Kidney epithelial cell (primary cell): ENCODE data around the gene NDUFS4. TPM values are rescaled to one million over a fixed set of nuclear protein-coding genes. Genes with fewer than 3 reads are reported as not detected.
"Not testable (repeated sequence)": the region's sequence is repeated elsewhere in the genome, so short reads cannot be mapped to it uniquely, and the experiment has no call there.

Source experiments
- DNase-seq: peaks from one replicate; pipeline ENCODE4 v3.0.0-alpha.2; 2010; ENCODE audit warnings: low read depth
- H3K27me3 ChIP-seq: 2 replicates; pipeline ENCODE4 v1.6.0; 2011; ENCODE audit warnings: low read length; ENCODE audit not compliant: control insufficient read depth, insufficient read depth
- H3K36me3 ChIP-seq: 2 replicates; pipeline ENCODE4 v1.5.1; 2011; ENCODE audit warnings: low read length; ENCODE audit not compliant: control insufficient read depth, insufficient read depth
- H3K4me3 ChIP-seq: 2 replicates; pipeline ENCODE4 v1.5.1; 2011; ENCODE audit warnings: low read depth, mild to moderate bottlenecking, control low read depth, low read length
- CTCF ChIP-seq: IDR thresholded peaks from 2 replicates; pipeline ENCODE4 v1.5.1; 2011; ENCODE audit warnings: mild to moderate bottlenecking, moderate library complexity, low read length, control low read depth, inconsistent platforms; ENCODE audit not compliant: insufficient read depth, poor library complexity, severe bottlenecking
- total RNA-seq: library from RNA; depleted of rRNA; stranded (reverse); fragments of >200 nt; gene quantifications from 2 replicates; pipeline ENCODE4 v1.2.3, GENCODE V29; 2015

NDUFS4 gene
- total RNA-seq, 1 donor from 2014 or later, result 135 TPM

DNA sequence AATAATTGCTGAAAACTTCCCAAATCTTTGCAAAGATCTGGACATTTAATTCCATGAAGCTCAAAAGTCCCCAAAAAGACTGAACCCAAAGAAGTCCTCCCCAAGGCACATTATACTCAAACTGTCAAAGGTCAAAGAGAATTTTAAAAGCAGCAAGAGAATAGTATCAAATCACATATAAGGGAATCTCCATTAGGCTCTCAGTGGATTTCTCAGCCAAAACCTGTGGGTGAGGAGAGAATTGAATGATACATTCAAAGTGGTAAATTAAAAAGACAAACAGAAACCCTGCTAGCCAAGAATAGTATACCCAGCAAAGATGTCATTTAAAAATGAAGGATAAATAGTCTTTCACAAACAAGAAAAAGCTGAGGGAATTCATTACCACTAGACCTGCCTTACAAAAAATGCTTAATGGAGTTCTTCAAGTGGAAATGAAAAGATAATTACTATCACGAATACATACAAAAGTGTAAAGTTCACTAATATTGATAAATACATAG is 134.1 kb downstream of the NDUFS4 start:
- Histone ChIP-seq H3K4me3 (no peak overlapping the region), H3K36me3 (no peaks in the 10 kb centered on the region), H3K27me3 (no peaks in the 10 kb centered on the region)
- no peak for DNase-seq
- no peak for TF ChIP-seq CTCF

DNA sequence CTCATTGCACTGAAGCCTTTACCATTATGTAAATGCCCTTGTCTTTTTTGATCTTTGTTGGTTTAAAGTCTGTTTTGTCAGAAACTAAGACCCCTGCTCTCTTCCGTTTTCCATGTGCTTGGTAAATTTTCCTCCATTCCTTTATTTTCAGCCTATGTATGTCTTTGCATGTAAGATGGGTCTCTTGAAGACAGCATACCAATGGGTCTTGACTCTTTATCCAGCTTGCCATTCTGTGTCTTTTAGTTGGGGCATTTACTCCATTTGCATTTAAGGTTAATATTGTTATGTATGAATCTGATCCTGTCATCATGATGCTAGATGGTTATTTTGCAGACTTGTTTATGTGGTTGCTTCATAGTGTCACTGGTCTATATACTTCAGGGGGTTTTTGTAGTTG is 150.0 kb downstream of the NDUFS4 start:
- DNase-seq, H3K4me3 ChIP-seq, H3K27me3 ChIP-seq, H3K36me3 ChIP-seq: not testable (repeated sequence)

DNA sequence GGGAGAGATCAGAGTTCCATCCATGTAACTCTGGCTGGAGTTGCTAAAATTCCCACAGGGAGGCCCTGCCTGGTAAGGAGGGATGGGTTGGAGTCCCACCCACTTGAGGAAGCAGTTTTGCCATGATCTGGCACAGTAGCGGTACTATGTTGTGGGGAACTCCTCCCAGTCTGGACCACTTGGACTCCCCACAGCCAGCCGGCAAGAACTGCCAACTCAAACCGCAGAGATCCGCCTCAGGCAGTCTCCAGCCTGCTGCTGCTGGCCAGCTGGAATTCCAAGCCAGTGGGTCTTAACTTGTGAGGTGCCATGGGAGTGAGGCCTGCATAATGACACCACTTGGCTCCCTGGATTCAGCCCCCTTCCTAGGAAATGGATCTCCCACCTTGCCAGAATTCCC is 151.9 kb downstream of the NDUFS4 start:
- DNase-seq, result no peak
- H3K4me3 ChIP-seq, result no peak overlapping the region
- no peaks in the 10 kb centered on the region for H3K36me3 ChIP-seq
- no peaks in the 10 kb centered on the region for H3K27me3 ChIP-seq
- no peak for TF ChIP-seq CTCF

DNA sequence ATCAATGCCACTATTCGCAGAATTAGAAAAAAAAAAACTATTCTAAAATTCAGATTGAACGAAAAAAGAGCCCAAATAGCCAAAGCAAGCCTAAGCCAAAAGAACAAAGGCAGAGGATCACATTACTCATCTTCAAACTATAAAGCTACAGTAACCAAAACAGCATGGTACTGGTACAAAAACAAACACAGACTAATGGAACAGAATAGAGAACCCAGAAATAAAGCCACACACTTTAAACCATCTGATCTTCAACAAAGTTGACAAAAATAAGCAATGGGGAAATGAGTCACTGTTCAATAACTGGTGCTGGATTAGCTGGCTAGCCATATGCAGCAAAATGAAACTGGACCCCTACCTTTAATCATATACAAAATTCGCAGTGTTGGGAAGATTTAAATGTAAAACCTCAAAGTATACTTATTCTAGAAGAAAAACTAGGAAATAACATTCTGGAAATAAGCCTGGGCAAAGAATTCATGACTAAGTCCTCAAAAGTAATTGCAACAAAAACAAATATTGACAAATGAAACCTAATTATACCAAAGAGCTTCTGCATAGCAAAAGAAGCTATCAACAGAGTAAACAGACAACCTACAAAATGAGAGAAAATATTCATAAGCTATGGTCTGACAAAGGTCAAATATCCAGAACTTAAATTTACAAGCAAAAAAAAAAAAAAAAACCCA is 153.7 kb downstream of the NDUFS4 start:
- no peak for TF ChIP-seq CTCF
- Histone ChIP-seq H3K36me3 (no peaks in the 10 kb centered on the region), H3K27me3 (no peaks in the 10 kb centered on the region), H3K4me3 (no peak overlapping the region)
- no peak for DNase-seq

- H3K36me3 ChIP-seq, result no peaks in the 10 kb centered on the region
- TF ChIP-seq CTCF, result no peak
- H3K4me3 ChIP-seq, result no peak overlapping the region
- DNase-seq, result no peak
- H3K27me3 ChIP-seq, result no peaks in the 10 kb centered on the region
Observed at GRCh38 chr5:53714667-53715010, 154.2 kb downstream of the NDUFS4 start.

GRCh38 chr5:53726121-53726520 is 165.7 kb downstream of the NDUFS4 start:
- H3K4me3 ChIP-seq, result no peak overlapping the region
- no peaks in the 10 kb centered on the region for H3K36me3 ChIP-seq
- H3K27me3 ChIP-seq, result no peaks in the 10 kb centered on the region
- no peak for TF ChIP-seq CTCF
- DNase-seq, result no peak
